ENCODE data around the gene ZW10.
"Not testable (repeated sequence)": the region's sequence is repeated elsewhere in the genome, so short reads cannot be mapped to it uniquely, and the experiment has no call there.

The ZW10 gene

GRCh38 chr11:113736323-113736722, 37.2 kb downstream of the ZW10 start:
- FAIRE-seq, result no peak

- FAIRE-seq, result no peak
Measured at GRCh38 chr11:113732092-113732491, 41.4 kb downstream of the ZW10 start.

- peak; percentile 80 for FAIRE-seq
Measured at GRCh38 chr11:113730887-113731726, 42.4 kb downstream of the ZW10 start.

GRCh38 chr11:113729456-113729855, 44.0 kb downstream of the ZW10 start:
- FAIRE-seq, result no peak

GRCh38 chr11:113728814-113729213, 44.7 kb downstream of the ZW10 start:
- no peak for FAIRE-seq

GRCh38 chr11:113725913-113726312, 47.6 kb downstream of the ZW10 start:
- no peak for FAIRE-seq

GRCh38 chr11:113725407-113725806, 48.1 kb downstream of the ZW10 start:
- FAIRE-seq, result no peak

- no peak for FAIRE-seq
Measured at GRCh38 chr11:113724778-113725177, 48.7 kb downstream of the ZW10 start.

- no peak for FAIRE-seq
Measured at GRCh38 chr11:113723787-113724186, 49.7 kb downstream of the ZW10 start.

GRCh38 chr11:113722934-113723333, 50.6 kb downstream of the ZW10 start:
- FAIRE-seq, result no peak

- FAIRE-seq, result no peak
Measured at GRCh38 chr11:113722221-113722620, 51.3 kb downstream of the ZW10 start.

- no peak for FAIRE-seq
Measured at GRCh38 chr11:113721462-113722066, 51.9 kb downstream of the ZW10 start.

- FAIRE-seq, result not testable (repeated sequence)
Measured at GRCh38 chr11:113720478-113720877, 53.0 kb downstream of the ZW10 start.

- FAIRE-seq, result no peak
Measured at GRCh38 chr11:113715882-113716625, 57.4 kb downstream of the ZW10 start.

GRCh38 chr11:113715273-113715672, 58.2 kb downstream of the ZW10 start:
- FAIRE-seq, result no peak

- FAIRE-seq, result no peak
Measured at GRCh38 chr11:113710989-113711388, 62.5 kb downstream of the ZW10 start.

- no peak for FAIRE-seq
Measured at GRCh38 chr11:113705871-113706655, 67.4 kb downstream of the ZW10 start, which contains the start of gene TMPRSS5. TSS of gene TMPRSS5 (minus strand) at chr11:113706308. CDS start at chr11:113706224, 84 bp downstream.

GRCh38 chr11:113703551-113703950, 69.9 kb downstream of the ZW10 start:
- not testable (repeated sequence) for FAIRE-seq

- no peak for FAIRE-seq
Measured at GRCh38 chr11:113701491-113701890, 72.0 kb downstream of the ZW10 start.

GRCh38 chr11:113698515-113698914, 75.0 kb downstream of the ZW10 start:
- no peak for FAIRE-seq

GRCh38 chr11:113697756-113698407, 75.6 kb downstream of the ZW10 start:
- no peak for FAIRE-seq

GRCh38 chr11:113697111-113697510, 76.4 kb downstream of the ZW10 start:
- no peak for FAIRE-seq
